Skin of body (tissue), 2 donors: ENCODE measurements around the gene RWDD1. TPM values are rescaled to one million over a fixed set of nuclear protein-coding genes. Genes with fewer than 3 reads are reported as not detected.

Experiments used
- DNase-seq: peaks from one replicate; lab custom pipeline; 2025; lab: John Stamatoyannopoulos, UW
- total RNA-seq: library from RNA; depleted of rRNA; stranded (reverse); fragments of >200 nt; gene quantifications from one replicate; pipeline ENCODE4 v1.2.3, GENCODE V29; 2014

RWDD1 gene
- total RNA-seq, 1 donor from 2014 or later = 20.5 TPM

- DNase-seq = no peak
Measured at GRCh38 chr6:116605935-116606334, 34.6 kb downstream of the RWDD1 start.

DNA sequence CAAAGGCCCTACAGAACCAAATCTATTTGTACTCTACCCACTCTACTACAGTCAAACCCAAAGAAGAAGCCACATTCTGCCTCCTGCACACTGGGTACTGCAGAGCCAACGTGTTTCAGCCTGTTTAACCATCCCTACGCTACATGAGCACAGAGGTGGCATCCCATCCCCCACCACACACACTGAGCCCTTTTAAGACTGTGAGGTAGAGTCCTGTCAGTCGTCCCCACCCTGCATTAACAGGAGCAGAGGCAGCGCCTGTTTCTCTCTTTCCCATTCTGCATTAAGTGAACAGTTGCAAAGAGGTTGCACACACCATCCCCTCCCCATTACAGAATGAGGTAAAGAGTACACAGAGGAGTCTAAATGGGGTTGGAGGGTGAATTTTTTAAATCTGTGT lies 39.8 kb downstream of the RWDD1 start:
- no peak for DNase-seq

DNA sequence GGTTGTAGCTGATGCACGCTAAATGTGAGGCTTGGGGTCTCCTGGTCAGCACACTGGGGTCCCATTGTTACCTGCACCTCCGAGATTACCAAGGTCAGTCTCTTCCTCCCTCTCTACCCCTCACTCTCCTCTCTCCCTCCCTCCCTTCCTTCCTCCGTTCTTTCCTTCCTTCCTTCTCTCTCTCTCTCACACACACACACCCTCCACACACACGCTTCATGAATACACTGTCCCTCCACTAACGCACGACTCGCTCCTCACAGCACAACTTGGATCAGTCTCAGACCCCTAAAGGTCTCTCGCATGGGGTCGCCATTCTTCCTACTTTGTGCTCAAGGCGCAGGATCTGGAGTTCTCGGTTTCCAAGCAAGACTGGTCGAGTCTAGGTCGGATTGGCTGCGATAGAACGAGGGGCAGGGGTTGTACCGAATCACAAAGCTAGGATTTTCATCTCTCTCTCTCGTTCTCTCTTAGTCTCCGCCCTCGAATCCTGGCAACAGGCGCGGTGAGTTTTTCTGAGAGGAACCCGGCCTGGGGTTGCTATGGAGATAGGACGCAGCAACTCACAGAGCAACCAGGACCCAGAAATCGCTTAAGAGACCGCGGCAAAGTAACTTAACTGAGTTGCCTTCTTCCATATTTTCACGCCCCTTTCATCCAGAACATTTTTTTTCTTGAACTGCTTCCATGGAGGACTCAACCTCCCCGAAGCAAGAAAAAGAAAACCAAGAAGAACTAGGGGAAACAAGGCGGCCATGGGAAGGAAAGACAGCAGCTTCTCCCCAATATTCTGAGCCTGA lies 44.8 kb downstream of the RWDD1 start, which contains the start of gene RSPH4A:
Gene RSPH4A, plus strand, starts transcription at position 543 of the 800 bp plus-strand sequence. Its CDS starts 145 bp downstream, at position 688.
- peak; percentile 97 for DNase-seq

DNA sequence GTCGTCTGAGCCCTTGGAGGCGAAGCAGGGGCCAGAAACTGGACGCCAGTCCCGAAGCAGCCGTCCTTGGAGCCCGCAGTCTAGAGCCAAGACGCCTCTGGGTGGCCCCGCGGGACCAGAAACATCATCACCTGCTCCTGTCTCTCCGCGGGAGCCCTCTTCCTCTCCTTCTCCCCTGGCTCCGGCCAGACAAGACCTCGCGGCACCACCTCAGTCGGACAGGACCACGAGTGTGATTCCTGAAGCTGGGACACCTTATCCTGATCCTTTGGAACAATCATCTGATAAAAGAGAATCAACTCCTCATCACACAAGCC lies 45.4 kb downstream of the RWDD1 start:
- no peak for DNase-seq

DNA sequence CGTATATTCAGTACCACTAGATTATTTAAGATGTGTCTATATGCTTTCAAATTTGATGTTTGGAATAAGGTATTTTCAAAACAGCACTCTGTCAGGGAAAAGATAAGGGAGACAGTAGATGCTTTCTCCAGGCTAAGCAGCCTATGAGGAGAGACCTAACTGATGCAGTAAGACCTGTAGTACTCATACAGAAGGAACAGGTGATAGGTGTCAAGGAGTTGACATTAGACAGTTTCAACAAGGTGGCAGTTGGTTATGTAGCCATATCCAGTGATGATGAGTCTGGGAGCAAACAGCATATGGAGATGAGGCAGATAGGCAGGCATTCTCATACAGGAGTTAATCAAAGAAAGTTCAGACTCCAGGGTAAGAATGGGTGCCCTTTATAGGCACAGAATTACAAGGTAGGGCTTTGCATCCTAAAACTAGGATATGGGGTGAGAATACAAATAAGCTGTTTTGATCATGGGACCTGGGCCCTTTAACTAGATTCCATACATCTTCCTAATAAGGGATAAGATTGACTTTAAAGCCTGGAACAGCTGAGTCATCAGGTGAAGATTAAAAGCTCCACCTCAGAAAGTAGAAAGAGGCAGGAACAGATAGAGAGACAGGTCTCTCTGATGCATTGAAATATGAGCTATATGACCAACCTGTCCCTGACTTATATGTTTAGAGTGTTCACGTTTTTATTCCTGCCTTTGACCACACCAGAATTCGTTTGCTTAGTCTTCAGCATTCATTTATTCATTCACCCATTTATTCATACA lies 52.9 kb downstream of the RWDD1 start:
- no peak for DNase-seq

DNA sequence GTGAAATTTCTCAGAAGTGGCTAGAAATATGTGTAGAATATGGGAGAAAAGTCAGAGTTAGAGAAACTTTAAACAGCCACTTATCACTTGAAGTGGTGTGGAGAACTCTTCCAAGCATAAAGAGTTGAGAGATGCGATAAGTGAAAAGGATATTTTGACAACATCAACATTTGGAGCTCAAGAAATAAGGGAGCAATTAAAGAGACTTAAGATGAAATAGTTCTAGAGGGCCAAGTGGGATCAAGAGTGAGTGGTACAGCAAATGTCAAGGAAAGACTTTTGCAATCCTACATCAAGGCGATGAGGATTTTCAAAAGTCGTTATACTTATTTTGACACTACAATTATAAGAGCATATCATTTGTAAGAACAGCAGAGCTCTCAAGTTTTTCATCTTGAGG lies 54.6 kb downstream of the RWDD1 start:
- no peak for DNase-seq

DNA sequence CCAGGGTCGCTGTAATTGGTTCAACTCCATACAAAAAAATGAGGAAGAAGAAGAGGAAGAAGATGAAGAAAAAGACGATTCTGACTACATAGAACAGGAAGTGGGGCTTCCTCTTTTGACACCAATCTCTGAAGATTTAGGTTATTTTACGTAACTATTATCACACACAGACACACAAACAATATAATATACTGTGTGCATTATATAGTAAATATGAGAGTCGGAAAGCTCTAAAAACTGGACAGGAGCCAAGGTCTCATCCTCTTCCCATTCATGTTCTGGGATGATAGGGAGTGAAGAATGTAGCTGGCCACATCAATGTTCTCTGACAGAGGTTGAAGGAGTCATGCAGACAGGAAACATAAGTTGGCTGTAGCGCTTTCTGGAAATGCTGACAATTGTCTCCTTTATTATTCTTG lies 58.3 kb downstream of the RWDD1 start:
- DNase-seq = peak; percentile 7

DNA sequence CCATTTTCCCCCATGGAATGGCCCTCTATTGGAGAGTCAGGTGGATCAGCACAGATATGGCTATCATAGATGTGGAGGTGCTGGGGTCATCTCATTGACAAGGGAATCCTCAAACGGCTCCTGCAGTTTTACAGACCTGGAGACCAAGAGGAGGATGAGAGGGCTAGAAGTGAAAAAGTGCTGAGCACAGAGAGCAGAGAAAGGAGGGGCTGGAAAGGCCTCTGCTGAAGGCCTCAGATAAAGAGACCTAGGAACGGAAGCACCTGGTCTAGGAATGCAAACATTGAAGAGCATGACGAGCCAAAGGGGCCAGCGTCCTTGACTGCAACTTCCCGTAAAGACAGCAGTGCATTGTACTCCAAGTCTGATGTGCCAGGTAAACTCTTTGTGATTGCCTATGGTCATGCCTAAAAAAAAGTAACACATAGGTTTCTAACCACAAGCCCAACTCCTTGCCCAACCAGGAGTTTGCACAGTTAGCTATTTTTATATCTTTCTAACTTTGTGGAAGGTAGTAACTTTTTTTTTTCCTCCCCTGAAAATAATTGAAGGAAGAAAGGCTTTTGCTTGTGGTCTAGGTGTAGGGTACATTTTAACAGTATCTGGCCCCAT lies 60.2 kb downstream of the RWDD1 start:
- no peak for DNase-seq

- no peak for DNase-seq
Measured at GRCh38 chr6:116633685-116634084, 62.4 kb downstream of the RWDD1 start.

Other genes starting within 250 kb of the RWDD1 start
- gene DSE, start 200.6 kb upstream of the RWDD1 start, total RNA-seq = 40.2 TPM
- 3.4 TPM for gene CALHM6, start 110.1 kb upstream of the RWDD1 start, total RNA-seq
- 4.6 TPM for gene CALHM5, start 59.9 kb upstream of the RWDD1 start, total RNA-seq
- 0.49 TPM for gene TRAPPC3L, start 25.8 kb upstream of the RWDD1 start, total RNA-seq
- gene CALHM4, start 17.8 kb upstream of the RWDD1 start, total RNA-seq = 0.79 TPM
- 0.49 TPM for gene RSPH4A, start 45.0 kb downstream of the RWDD1 start, total RNA-seq
- 20.3 TPM for gene ZUP1, start 97.3 kb downstream of the RWDD1 start, total RNA-seq
- 15.5 TPM for gene KPNA5, start 109.7 kb downstream of the RWDD1 start, total RNA-seq
- 5.1 TPM for gene FAM162B, start 194.2 kb downstream of the RWDD1 start, total RNA-seq